Measurements from ENCODE around the gene PPP6R2. TPM values are rescaled to one million over a fixed set of nuclear protein-coding genes. Genes with fewer than 3 reads are reported as not detected.
"Not testable (repeated sequence)": the region's sequence is repeated elsewhere in the genome, so short reads cannot be mapped to it uniquely, and the experiment has no call there.

The PPP6R2 gene
- total RNA-seq, 4 donors from 2014 or later: 65.7 to 103 (median 74.0) TPM

GRCh38 chr22:50326956-50327710, 16.0 kb upstream of the PPP6R2 start, which contains the start of gene DENND6B:
TSS of gene DENND6B (minus strand) at chr22:50327012. CDS start at chr22:50326988, 24 bp downstream.
- 2 to 15% methylated on average over 14 to 21 of the region's 105 CpGs for WGBS, 2 donors
- intact Hi-C loops (cut with DNase I): loop anchor here (5.0 kb wide), 2 partner anchors 50 to 75 kb away; partner anchors contain the start of gene HDAC10
- H3K27me3 ChIP-seq: no peaks in the 10 kb centered on the region
- no peaks in the 10 kb centered on the region for H3K9me3 ChIP-seq
- DNase-seq: peak; percentile 79 to 81
- H3K27ac ChIP-seq: peak within 1 kb of the TSS; percentile 86 to 90 (median 88)
- H3K4me1 ChIP-seq: peaks cover 10 to 13% of the 10 kb centered on the region in 2 donors
- peak in 4 of 6 experiments; percentile 18 to 97 (median 94) for TF ChIP-seq CTCF (IDR thresholded peaks at IDR 0.05)
- peak in 1 of 2 donors; percentile 56 for TF ChIP-seq POLR2A (IDR thresholded peaks at IDR 0.05)
- H3K4me3 ChIP-seq (replicated peaks in 1 of 3): peak within 1 kb of the TSS; percentile 52 to 76 (median 56)
- no peaks in the 10 kb centered on the region for H3K36me3 ChIP-seq

GRCh38 chr22:50327711-50328019, 15.5 kb upstream of the PPP6R2 start:
- Histone ChIP-seq H3K9me3 (no peaks in the 10 kb centered on the region), H3K4me1 (peaks cover 10 to 13% of the 10 kb centered on the region in 2 donors), H3K36me3 (no peaks in the 10 kb centered on the region), H3K4me3 (replicated peaks in 1 of 3) (peak overlapping the region; percentile 52 to 76 (median 56)), H3K27me3 (no peaks in the 10 kb centered on the region), H3K27ac (peak overlapping the region; percentile 86 to 90 (median 88))
- 80 to 87% methylated on average over 20 to 22 of the region's 22 CpGs for WGBS, 2 donors
- intact Hi-C loops (cut with DNase I): loop anchor here (5.0 kb wide), 2 partner anchors 50 to 75 kb away; partner anchors contain the start of gene HDAC10
- DNase-seq: no peak
- TF ChIP-seq CTCF (IDR thresholded peaks at IDR 0.05): no peak
- TF ChIP-seq POLR2A (IDR thresholded peaks at IDR 0.05): no peak

GRCh38 chr22:50329236-50329635, 13.9 kb upstream of the PPP6R2 start:
- Histone ChIP-seq H3K4me1 (peaks cover 10 to 13% of the 10 kb centered on the region in 2 donors), H3K4me3 (replicated peaks in 1 of 3) (no peak overlapping the region), H3K27ac (no peak overlapping the region), H3K36me3 (no peaks in the 10 kb centered on the region), H3K9me3 (no peaks in the 10 kb centered on the region), H3K27me3 (no peaks in the 10 kb centered on the region)
- TF ChIP-seq POLR2A (IDR thresholded peaks at IDR 0.05) (no peak), CTCF (IDR thresholded peaks at IDR 0.05) (no peak)
- 92 to 95% methylated on average over 6 of the region's 6 CpGs for WGBS, 2 donors
- DNase-seq: no peak
- intact Hi-C loops (cut with DNase I): loop anchor here (5.0 kb wide), 2 partner anchors 52 to 77 kb away; partner anchors contain the start of gene HDAC10

- H3K9me3 ChIP-seq; H3K4me1 ChIP-seq; H3K27ac ChIP-seq; H3K36me3 ChIP-seq; H3K4me3 ChIP-seq (replicated peaks in 1 of 3); H3K27me3 ChIP-seq; intact Hi-C loops (cut with DNase I); DNase-seq: not testable (repeated sequence)
- 95% methylated on average over 5 of the region's 5 CpGs for WGBS, 2 donors
Measured at GRCh38 chr22:50334433-50334832, 8.7 kb upstream of the PPP6R2 start.

GRCh38 chr22:50337262-50338041, 5.7 kb upstream of the PPP6R2 start:
- Histone ChIP-seq H3K27ac (no peak overlapping the region), H3K36me3 (no peaks in the 10 kb centered on the region), H3K27me3 (no peaks in the 10 kb centered on the region), H3K9me3 (no peaks in the 10 kb centered on the region), H3K4me1 (peaks cover 3 to 4% of the 10 kb centered on the region in 2 donors), H3K4me3 (replicated peaks in 1 of 3) (no peak overlapping the region)
- WGBS, 2 donors: 94% methylated on average over 13 of the region's 13 CpGs
- intact Hi-C loops (cut with DNase I): no loop called here
- DNase-seq: no peak
- no peak for TF ChIP-seq CTCF (IDR thresholded peaks at IDR 0.05)
- no peak for TF ChIP-seq POLR2A (IDR thresholded peaks at IDR 0.05)

Data from thyroid gland (tissue), 4 donors.